SH-SY5Y (cell line): ENCODE measurements around the gene STAP2.
A peak's percentile ranks its signal among the peaks of the same experiment; 100 is the strongest.

ENCODE experiments used
- GATA2 ChIP-seq: IDR thresholded peaks from 2 replicates; pipeline ENCODE4 v1.6.1; 2011; ENCODE audit warnings: mild to moderate bottlenecking, low read depth, low read length
- GATA3 ChIP-seq: IDR thresholded peaks from 2 replicates; pipeline ENCODE4 v1.6.1; 2011; ENCODE audit warnings: low read depth, mild to moderate bottlenecking, low read length, moderate library complexity

The STAP2 gene

GRCh38 chr19:4338441-4339355 is at the start of gene STAP2:
TSS of gene STAP2 (minus strand) at chr19:4338827. CDS start at chr19:4338753, 74 bp downstream.
- TF ChIP-seq GATA3, result no peak
- TF ChIP-seq GATA2, result no peak

GRCh38 chr19:4386041-4386782 is 47.6 kb upstream of the STAP2 start:
- TF ChIP-seq GATA3 (no peak), GATA2 (no peak)

GRCh38 chr19:4385291-4386040 is 46.8 kb upstream of the STAP2 start:
- TF ChIP-seq GATA3 (no peak), GATA2 (no peak)

- TF ChIP-seq GATA2 (no peak), GATA3 (no peak)
Measured at GRCh38 chr19:4380254-4380727, 41.7 kb upstream of the STAP2 start.

- TF ChIP-seq GATA2 (no peak), GATA3 (no peak)
Measured at GRCh38 chr19:4379383-4380253, 41.0 kb upstream of the STAP2 start.

GRCh38 chr19:4378886-4379285 is 40.3 kb upstream of the STAP2 start:
- TF ChIP-seq GATA3, result no peak
- TF ChIP-seq GATA2, result no peak

GRCh38 chr19:4376991-4377781 is 38.6 kb upstream of the STAP2 start:
- no peak for TF ChIP-seq GATA2
- TF ChIP-seq GATA3, result no peak

- TF ChIP-seq GATA3 (no peak), GATA2 (no peak)
Measured at GRCh38 chr19:4376671-4376990, 38.0 kb upstream of the STAP2 start.

GRCh38 chr19:4376028-4376670 is 37.5 kb upstream of the STAP2 start:
- TF ChIP-seq GATA3, result no peak
- no peak for TF ChIP-seq GATA2

- no peak for TF ChIP-seq GATA3
- peak; percentile 73 for TF ChIP-seq GATA2
Measured at GRCh38 chr19:4375164-4376027, 36.8 kb upstream of the STAP2 start.

- TF ChIP-seq GATA3 (no peak), GATA2 (no peak)
Measured at GRCh38 chr19:4374498-4375163, 36.0 kb upstream of the STAP2 start.
